Measurements from ENCODE around the gene GABRR2.

GABRR2 gene

DNA sequence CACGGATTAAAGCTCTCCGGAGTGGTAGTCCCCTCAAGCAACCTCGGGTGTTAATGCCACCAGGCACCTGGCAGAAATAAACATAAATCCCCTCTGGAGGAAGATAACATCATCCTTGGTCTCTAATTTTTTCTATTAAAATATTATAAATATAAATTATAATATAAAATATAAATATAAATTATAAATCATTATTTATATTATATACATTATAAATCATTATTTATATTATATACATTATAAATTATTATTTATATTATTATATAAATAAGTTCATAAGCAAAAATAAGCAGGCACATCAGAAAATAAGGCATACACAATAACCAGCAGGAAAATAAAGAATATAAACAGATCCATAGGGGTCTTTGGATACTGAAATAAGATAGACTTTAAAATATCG is 39.2 kb downstream of the GABRR2 start:
- TF ChIP-seq ESRRG (CRISPR knock-in tag; IDR thresholded peaks at IDR 0.05) (no peak), PPARA (CRISPR knock-in tag; IDR thresholded peaks at IDR 0.05; ENCODE audit: borderline replicate concordance) (no peak), ZNF565 (CRISPR knock-in tag; conservative IDR thresholded peaks at IDR 0.05; ENCODE audit: low read depth) (no peak), TOX (CRISPR knock-in tag; IDR thresholded peaks at IDR 0.05; ENCODE audit: borderline replicate concordance) (no peak), ZNF70 (CRISPR knock-in tag; IDR thresholded peaks at IDR 0.05) (no peak)
- ATAC-seq = no peak

DNA sequence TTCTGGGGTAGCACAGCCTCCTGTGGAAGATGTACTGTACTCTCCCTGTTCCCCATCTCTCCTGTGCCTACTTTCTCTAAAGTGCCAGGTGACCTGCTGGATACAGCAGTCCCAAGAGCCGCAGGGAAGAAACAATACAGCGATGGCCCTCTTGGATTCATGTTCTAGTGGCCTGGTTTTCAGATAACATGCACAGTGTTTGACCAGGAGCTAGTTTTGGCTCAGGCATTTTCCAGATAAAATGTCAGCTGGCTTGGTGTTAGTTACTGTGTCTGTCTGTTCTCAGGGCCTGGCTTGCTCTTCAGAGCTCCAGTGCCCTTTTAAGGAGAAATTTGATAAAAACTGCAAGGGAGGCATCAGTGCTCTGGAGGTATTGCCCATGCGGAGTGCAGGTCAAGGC is 41.3 kb downstream of the GABRR2 start:
- no peak for ATAC-seq
- TF ChIP-seq ZFP3 (CRISPR knock-in tag; IDR thresholded peaks at IDR 0.05) = no peak
- TF ChIP-seq, protein P1, sequence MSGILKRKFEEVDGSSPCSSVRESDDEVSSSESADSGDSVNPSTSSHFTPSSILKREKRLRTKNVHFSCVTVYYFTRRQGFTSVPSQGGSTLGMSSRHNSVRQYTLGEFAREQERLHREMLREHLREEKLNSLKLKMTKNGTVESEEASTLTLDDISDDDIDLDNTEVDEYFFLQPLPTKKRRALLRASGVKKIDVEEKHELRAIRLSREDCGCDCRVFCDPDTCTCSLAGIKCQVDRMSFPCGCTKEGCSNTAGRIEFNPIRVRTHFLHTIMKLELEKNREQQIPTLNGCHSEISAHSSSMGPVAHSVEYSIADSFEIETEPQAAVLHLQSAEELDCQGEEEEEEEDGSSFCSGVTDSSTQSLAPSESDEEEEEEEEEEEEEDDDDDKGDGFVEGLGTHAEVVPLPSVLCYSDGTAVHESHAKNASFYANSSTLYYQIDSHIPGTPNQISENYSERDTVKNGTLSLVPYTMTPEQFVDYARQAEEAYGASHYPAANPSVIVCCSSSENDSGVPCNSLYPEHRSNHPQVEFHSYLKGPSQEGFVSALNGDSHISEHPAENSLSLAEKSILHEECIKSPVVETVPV (CRISPR knock-in tag; IDR thresholded peaks at IDR 0.05) = no peak
- no peak for TF ChIP-seq ZNF8 (CRISPR knock-in tag; IDR thresholded peaks at IDR 0.05)
- no peak for TF ChIP-seq CSDC2 (CRISPR knock-in tag; IDR thresholded peaks at IDR 0.05)
- TF ChIP-seq TOX (CRISPR knock-in tag; IDR thresholded peaks at IDR 0.05; ENCODE audit: borderline replicate concordance) = no peak
- no peak for TF ChIP-seq ESRRG (CRISPR knock-in tag; IDR thresholded peaks at IDR 0.05)
- TF ChIP-seq ZFP30 (CRISPR knock-in tag; IDR thresholded peaks at IDR 0.05) = no peak
- no peak for TF ChIP-seq GLIS3 (CRISPR knock-in tag; IDR thresholded peaks at IDR 0.05)
- TF ChIP-seq ISL1 (CRISPR knock-in tag; IDR thresholded peaks at IDR 0.05) = no peak
- TF ChIP-seq SNAI2 (CRISPR knock-in tag; IDR thresholded peaks at IDR 0.05) = no peak
- TF ChIP-seq ZNF70 (CRISPR knock-in tag; IDR thresholded peaks at IDR 0.05) = no peak
- TF ChIP-seq, protein P2, sequence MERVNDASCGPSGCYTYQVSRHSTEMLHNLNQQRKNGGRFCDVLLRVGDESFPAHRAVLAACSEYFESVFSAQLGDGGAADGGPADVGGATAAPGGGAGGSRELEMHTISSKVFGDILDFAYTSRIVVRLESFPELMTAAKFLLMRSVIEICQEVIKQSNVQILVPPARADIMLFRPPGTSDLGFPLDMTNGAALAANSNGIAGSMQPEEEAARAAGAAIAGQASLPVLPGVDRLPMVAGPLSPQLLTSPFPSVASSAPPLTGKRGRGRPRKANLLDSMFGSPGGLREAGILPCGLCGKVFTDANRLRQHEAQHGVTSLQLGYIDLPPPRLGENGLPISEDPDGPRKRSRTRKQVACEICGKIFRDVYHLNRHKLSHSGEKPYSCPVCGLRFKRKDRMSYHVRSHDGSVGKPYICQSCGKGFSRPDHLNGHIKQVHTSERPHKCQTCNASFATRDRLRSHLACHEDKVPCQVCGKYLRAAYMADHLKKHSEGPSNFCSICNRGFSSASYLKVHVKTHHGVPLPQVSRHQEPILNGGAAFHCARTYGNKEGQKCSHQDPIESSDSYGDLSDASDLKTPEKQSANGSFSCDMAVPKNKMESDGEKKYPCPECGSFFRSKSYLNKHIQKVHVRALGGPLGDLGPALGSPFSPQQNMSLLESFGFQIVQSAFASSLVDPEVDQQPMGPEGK (CRISPR knock-in tag; IDR thresholded peaks at IDR 0.05; ENCODE audit: borderline replicate concordance) = no peak
- TF ChIP-seq PPARA (CRISPR knock-in tag; IDR thresholded peaks at IDR 0.05; ENCODE audit: borderline replicate concordance) = no peak
- TF ChIP-seq, protein P3, sequence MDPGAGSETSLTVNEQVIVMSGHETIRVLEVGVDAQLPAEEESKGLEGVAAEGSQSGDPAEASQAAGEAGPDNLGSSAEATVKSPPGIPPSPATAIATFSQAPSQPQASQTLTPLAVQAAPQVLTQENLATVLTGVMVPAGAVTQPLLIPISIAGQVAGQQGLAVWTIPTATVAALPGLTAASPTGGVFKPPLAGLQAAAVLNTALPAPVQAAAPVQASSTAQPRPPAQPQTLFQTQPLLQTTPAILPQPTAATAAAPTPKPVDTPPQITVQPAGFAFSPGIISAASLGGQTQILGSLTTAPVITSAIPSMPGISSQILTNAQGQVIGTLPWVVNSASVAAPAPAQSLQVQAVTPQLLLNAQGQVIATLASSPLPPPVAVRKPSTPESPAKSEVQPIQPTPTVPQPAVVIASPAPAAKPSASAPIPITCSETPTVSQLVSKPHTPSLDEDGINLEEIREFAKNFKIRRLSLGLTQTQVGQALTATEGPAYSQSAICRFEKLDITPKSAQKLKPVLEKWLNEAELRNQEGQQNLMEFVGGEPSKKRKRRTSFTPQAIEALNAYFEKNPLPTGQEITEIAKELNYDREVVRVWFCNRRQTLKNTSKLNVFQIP (CRISPR knock-in tag; IDR thresholded peaks at IDR 0.05; ENCODE audit: borderline replicate concordance, low read depth) = no peak

DNA sequence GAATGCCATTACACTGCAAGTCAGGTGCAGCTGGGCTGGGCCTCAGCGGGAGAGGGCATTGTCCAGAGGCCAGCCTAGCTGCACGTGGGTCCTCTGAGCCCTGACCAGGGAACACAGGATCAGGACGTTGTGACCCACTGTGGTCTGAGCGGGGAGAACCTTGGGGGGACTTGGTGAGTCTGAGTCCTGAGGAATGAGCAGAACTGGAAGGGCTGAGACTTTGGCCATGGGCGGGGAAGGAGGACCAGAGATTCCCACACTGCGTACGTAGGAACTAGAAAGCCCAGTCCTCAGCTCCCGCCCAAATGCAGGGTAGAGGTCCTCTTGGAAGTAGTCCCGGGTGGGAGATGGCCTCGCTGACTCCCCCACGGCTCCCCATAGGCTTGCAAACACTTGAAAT is 42.5 kb downstream of the GABRR2 start:
- TF ChIP-seq TCF4 (CRISPR knock-in tag; IDR thresholded peaks at IDR 0.05; ENCODE audit: borderline replicate concordance) (no peak), ZNF8 (CRISPR knock-in tag; IDR thresholded peaks at IDR 0.05) (no peak), PPARA (CRISPR knock-in tag; IDR thresholded peaks at IDR 0.05; ENCODE audit: borderline replicate concordance) (no peak), GLIS3 (CRISPR knock-in tag; IDR thresholded peaks at IDR 0.05) (no peak), ZNF565 (CRISPR knock-in tag; conservative IDR thresholded peaks at IDR 0.05; ENCODE audit: low read depth) (no peak), BACH2 (CRISPR knock-in tag; IDR thresholded peaks at IDR 0.05; ENCODE audit: borderline replicate concordance) (no peak), RARB (CRISPR knock-in tag; IDR thresholded peaks at IDR 0.05) (no peak), ISL1 (CRISPR knock-in tag; IDR thresholded peaks at IDR 0.05) (no peak)
- TF ChIP-seq, protein P1 (CRISPR knock-in tag; IDR thresholded peaks at IDR 0.05) = no peak
- TF ChIP-seq, protein P3 (CRISPR knock-in tag; IDR thresholded peaks at IDR 0.05; ENCODE audit: borderline replicate concordance, low read depth) = no peak
- TF ChIP-seq, protein P2 (CRISPR knock-in tag; IDR thresholded peaks at IDR 0.05; ENCODE audit: borderline replicate concordance) = no peak
- TF ChIP-seq, protein P4, sequence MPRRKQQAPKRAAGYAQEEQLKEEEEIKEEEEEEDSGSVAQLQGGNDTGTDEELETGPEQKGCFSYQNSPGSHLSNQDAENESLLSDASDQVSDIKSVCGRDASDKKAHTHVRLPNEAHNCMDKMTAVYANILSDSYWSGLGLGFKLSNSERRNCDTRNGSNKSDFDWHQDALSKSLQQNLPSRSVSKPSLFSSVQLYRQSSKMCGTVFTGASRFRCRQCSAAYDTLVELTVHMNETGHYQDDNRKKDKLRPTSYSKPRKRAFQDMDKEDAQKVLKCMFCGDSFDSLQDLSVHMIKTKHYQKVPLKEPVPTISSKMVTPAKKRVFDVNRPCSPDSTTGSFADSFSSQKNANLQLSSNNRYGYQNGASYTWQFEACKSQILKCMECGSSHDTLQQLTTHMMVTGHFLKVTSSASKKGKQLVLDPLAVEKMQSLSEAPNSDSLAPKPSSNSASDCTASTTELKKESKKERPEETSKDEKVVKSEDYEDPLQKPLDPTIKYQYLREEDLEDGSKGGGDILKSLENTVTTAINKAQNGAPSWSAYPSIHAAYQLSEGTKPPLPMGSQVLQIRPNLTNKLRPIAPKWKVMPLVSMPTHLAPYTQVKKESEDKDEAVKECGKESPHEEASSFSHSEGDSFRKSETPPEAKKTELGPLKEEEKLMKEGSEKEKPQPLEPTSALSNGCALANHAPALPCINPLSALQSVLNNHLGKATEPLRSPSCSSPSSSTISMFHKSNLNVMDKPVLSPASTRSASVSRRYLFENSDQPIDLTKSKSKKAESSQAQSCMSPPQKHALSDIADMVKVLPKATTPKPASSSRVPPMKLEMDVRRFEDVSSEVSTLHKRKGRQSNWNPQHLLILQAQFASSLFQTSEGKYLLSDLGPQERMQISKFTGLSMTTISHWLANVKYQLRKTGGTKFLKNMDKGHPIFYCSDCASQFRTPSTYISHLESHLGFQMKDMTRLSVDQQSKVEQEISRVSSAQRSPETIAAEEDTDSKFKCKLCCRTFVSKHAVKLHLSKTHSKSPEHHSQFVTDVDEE (CRISPR knock-in tag; IDR thresholded peaks at IDR 0.05) = no peak
- no peak for ATAC-seq
